Measurements from ENCODE around the gene HOXA4.

HOXA4 gene

GRCh38 chr7:27118580-27118979, 12.0 kb downstream of the HOXA4 start:
- Histone ChIP-seq H3K79me2 (ENCODE audit: insufficient read depth, low read length) (no peaks in the 10 kb centered on the region), H3K36me3 (ENCODE audit: low read length) (no peaks in the 10 kb centered on the region), H3K9ac (ENCODE audit: low read length) (no peak overlapping the region), H3K27ac (ENCODE audit: low read depth, low read length) (no peak overlapping the region), H3K4me3 (ENCODE audit: insufficient read depth, low read length, poor library complexity, severe bottlenecking) (no peak overlapping the region), H3K9me3 (ENCODE audit: insufficient read depth, low read length) (no peaks in the 10 kb centered on the region), H2AFZ (ENCODE audit: low read depth, low read length, severe bottlenecking) (no peak overlapping the region), H3K4me2 (ENCODE audit: low read depth, low read length, poor library complexity, severe bottlenecking) (no peak overlapping the region), H4K20me1 (ENCODE audit: low read depth, low read length) (no peaks in the 10 kb centered on the region), H3F3A (ENCODE audit: insufficient read depth) (no peaks in the 10 kb centered on the region), H3K9me2 (replicated peaks; ENCODE audit: insufficient read depth, low read length) (no peaks in the 10 kb centered on the region), H3K27me3 (ENCODE audit: low read length) (no peaks in the 10 kb centered on the region)
- TF ChIP-seq EZH2phosphoT487 (conservative IDR thresholded peaks at IDR 0.05; ENCODE audit: low read length) (no peak), CTCF (IDR thresholded peaks at IDR 0.05; ENCODE audit: insufficient read depth, low read length, poor library complexity, severe bottlenecking) (no peak)

- Histone ChIP-seq H3K9ac (ENCODE audit: low read length) (no peak overlapping the region), H4K20me1 (ENCODE audit: low read depth, low read length) (no peaks in the 10 kb centered on the region), H3K79me2 (ENCODE audit: insufficient read depth, low read length) (no peaks in the 10 kb centered on the region), H3F3A (ENCODE audit: insufficient read depth) (no peaks in the 10 kb centered on the region), H3K4me3 (ENCODE audit: insufficient read depth, low read length, poor library complexity, severe bottlenecking) (no peak overlapping the region), H3K9me3 (ENCODE audit: insufficient read depth, low read length) (no peaks in the 10 kb centered on the region), H3K4me2 (ENCODE audit: low read depth, low read length, poor library complexity, severe bottlenecking) (no peak overlapping the region), H3K36me3 (ENCODE audit: low read length) (no peaks in the 10 kb centered on the region), H3K27ac (ENCODE audit: low read depth, low read length) (no peak overlapping the region), H3K27me3 (ENCODE audit: low read length) (no peaks in the 10 kb centered on the region), H2AFZ (ENCODE audit: low read depth, low read length, severe bottlenecking) (no peak overlapping the region), H3K9me2 (replicated peaks; ENCODE audit: insufficient read depth, low read length) (no peaks in the 10 kb centered on the region)
- TF ChIP-seq EZH2phosphoT487 (conservative IDR thresholded peaks at IDR 0.05; ENCODE audit: low read length) (no peak), CTCF (IDR thresholded peaks at IDR 0.05; ENCODE audit: insufficient read depth, low read length, poor library complexity, severe bottlenecking) (no peak)
These were observed 12.6 kb downstream of the HOXA4 start for GRCh38 chr7:27117887-27118491.

GRCh38 chr7:27116962-27117886, 13.3 kb downstream of the HOXA4 start:
- H3K4me3 ChIP-seq (ENCODE audit: insufficient read depth, low read length, poor library complexity, severe bottlenecking) = no peak overlapping the region
- H3K9me2 ChIP-seq (replicated peaks; ENCODE audit: insufficient read depth, low read length) = no peaks in the 10 kb centered on the region
- H3K27me3 ChIP-seq (ENCODE audit: low read length) = no peaks in the 10 kb centered on the region
- H2AFZ ChIP-seq (ENCODE audit: low read depth, low read length, severe bottlenecking) = no peak overlapping the region
- H3K9ac ChIP-seq (ENCODE audit: low read length) = no peak overlapping the region
- no peaks in the 10 kb centered on the region for H3K9me3 ChIP-seq (ENCODE audit: insufficient read depth, low read length)
- no peaks in the 10 kb centered on the region for H3F3A ChIP-seq (ENCODE audit: insufficient read depth)
- no peak for TF ChIP-seq EZH2phosphoT487 (conservative IDR thresholded peaks at IDR 0.05; ENCODE audit: low read length)
- no peak for TF ChIP-seq CTCF (IDR thresholded peaks at IDR 0.05; ENCODE audit: insufficient read depth, low read length, poor library complexity, severe bottlenecking)
- H3K36me3 ChIP-seq (ENCODE audit: low read length) = no peaks in the 10 kb centered on the region
- no peaks in the 10 kb centered on the region for H3K79me2 ChIP-seq (ENCODE audit: insufficient read depth, low read length)
- H4K20me1 ChIP-seq (ENCODE audit: low read depth, low read length) = no peaks in the 10 kb centered on the region
- no peak overlapping the region for H3K27ac ChIP-seq (ENCODE audit: low read depth, low read length)
- no peak overlapping the region for H3K4me2 ChIP-seq (ENCODE audit: low read depth, low read length, poor library complexity, severe bottlenecking)

Measured in SU-DHL-6 (cell line).